Psoas muscle (tissue), 8 donors: ENCODE data around the gene PLA2G6. TPM values are rescaled to one million over a fixed set of nuclear protein-coding genes. Genes with fewer than 3 reads are reported as not detected.

Source experiments
- ATAC-seq, 4 donors: fragments of 200-7000 bp; cut with Tn5 transposase; one replicate each; pipeline ENCODE4 v1.9.1; 2020; ENCODE audit warnings: moderate library complexity in 3 of 4, mild to moderate bottlenecking in 2 of 4
- DNase-seq, 2 donors: peaks; one replicate each; pipeline ENCODE4 v3.0.0-alpha.2; 2020
- H3K27ac ChIP-seq: fragments of 200-600 bp; one replicate; pipeline ENCODE4 v1.8.0; 2022
- H3K27me3 ChIP-seq, 3 donors: fragments of 200-600 bp in 1 of 3; one replicate each; pipeline versions ENCODE4 v1.6.1 to v1.8.0; 2013 to 2022; ENCODE audit warnings: low read length in 2 of 3, mild to moderate bottlenecking in 2 of 3, moderate library complexity in 1 of 3; ENCODE audit not compliant: insufficient read depth in 3 of 3
- H3K36me3 ChIP-seq, 2 donors: fragments of 200-600 bp in 1 of 2; one replicate each; pipeline versions ENCODE4 v1.6.1 to v1.8.0; 2013 to 2022; ENCODE audit warnings: low read depth in 1 of 2, mild to moderate bottlenecking in 1 of 2, moderate library complexity in 1 of 2; ENCODE audit not compliant: insufficient read depth in 1 of 2
- H3K4me1 ChIP-seq: fragments of 200-600 bp; one replicate; pipeline ENCODE4 v1.8.0; 2022
- H3K4me3 ChIP-seq: fragments of 200-600 bp; one replicate; pipeline ENCODE4 v1.8.0; 2022; ENCODE audit warnings: mild to moderate bottlenecking
- H3K9me3 ChIP-seq: fragments of 200-600 bp; one replicate; pipeline ENCODE4 v1.8.0; 2022
- WGBS, 3 donors: extraction: QIAGEN DNeasy Blood & Tissue Kit; methylation state at CpG; one replicate each; pipeline versions ENCODE4 v1.1.6 to v1.1.7; 2013; 5-methylcytosine and 5-hydroxymethylcytosine counted together
- intact Hi-C, 2 donors: fragments of 100-400 bp; cut with DNase I; formaldehyde crosslinking; loops; one replicate each; pipeline versions ENCODE4 v1.11.0 to v1.14.2; 2022
- polyA plus RNA-seq, 3 donors: library from polyadenylated mRNA; stranded (reverse); fragments of 200-250 nt; gene quantifications; one replicate each; pipeline ENCODE4 v1.2.3, GENCODE V29; 2013
- total RNA-seq, 4 donors: library from RNA; stranded (reverse); fragmentation: NEBNext Ultra II Directional in 2 of 4; extraction: Animal tissue kit (Norgen Biotek cat#: 25700) in 2 of 4; gene quantifications; one replicate each; pipeline versions ENCODE4 v1.2.1 to v1.2.4, GENCODE V29; 2021 to 2023
- TF ChIP-seq, protein P1 (sequence below): fragments of 200-600 bp; IDR thresholded peaks from one replicate; pipeline ENCODE4 v1.8.0; 2022; ENCODE audit warnings: antibody characterized with exemption
- donor health status: healthy with polysubstance abuse.
- donor health status: DM: no; HTN: no; CAD: no; lungs with moderate emphysema.
- donor health status: Bipolar disorder and iron deficiency.
- donor health status: healthy.
- donor health status: DM: yes; HTN: yes; CAD: no.
- donor health status: DM: no; HTN: no; CAD: no.
- donor health status: DM: no; HTN: no; CAD: no.
- donor health status: DM: yes; HTN: yes; CAD: no.

The PLA2G6 gene
- total and polyA plus RNA-seq, 7 donors = 4.5 to 17.4 (median 8.5) TPM

DNA sequence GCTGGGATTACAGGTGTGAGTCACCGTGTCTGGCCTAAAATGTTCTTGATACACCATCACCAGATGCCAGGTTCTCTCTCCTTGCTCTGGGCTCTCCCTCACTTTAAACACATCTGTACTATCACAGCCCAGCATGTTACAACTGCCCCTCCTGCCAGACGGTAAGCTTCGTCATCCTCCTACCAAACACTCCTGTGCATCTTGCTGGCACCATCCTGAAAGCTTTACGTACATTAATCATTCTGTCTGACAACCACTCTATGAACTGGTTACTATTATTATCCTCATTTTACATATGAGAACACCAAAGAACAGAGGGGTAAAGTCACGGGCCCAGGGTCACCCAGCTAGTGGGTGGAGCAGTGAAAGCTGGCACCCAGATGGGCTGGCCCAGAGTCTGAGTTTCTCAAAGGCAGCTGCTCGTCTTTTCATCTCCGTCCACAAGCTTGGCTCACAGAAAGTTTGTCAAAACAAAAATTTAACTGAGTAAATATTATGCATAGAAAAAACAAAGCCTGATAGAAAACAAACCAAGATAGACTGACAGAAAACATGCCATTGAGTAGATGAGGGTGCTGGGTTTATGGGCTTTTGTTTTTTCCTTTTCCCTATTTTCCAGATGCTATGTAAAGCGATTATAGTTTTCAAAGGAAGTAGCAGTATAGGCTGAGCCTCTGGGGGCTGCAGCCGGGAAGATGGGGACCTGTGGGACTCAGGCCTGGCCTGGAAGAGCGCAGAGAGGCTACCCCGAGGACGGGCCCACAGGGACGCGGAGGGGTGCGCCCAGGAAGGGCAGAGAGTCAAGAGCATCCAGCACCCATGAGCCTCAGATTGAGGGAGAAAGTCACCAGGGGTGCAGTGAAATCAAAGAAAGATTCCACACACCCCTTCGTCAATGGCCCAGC is 9.5 kb downstream of the PLA2G6 start:
- TF ChIP-seq, protein P1, sequence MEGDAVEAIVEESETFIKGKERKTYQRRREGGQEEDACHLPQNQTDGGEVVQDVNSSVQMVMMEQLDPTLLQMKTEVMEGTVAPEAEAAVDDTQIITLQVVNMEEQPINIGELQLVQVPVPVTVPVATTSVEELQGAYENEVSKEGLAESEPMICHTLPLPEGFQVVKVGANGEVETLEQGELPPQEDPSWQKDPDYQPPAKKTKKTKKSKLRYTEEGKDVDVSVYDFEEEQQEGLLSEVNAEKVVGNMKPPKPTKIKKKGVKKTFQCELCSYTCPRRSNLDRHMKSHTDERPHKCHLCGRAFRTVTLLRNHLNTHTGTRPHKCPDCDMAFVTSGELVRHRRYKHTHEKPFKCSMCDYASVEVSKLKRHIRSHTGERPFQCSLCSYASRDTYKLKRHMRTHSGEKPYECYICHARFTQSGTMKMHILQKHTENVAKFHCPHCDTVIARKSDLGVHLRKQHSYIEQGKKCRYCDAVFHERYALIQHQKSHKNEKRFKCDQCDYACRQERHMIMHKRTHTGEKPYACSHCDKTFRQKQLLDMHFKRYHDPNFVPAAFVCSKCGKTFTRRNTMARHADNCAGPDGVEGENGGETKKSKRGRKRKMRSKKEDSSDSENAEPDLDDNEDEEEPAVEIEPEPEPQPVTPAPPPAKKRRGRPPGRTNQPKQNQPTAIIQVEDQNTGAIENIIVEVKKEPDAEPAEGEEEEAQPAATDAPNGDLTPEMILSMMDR = no peak
- no peaks in the 10 kb centered on the region for H3K27me3 ChIP-seq
- peak overlapping the region; percentile 61 for H3K27ac ChIP-seq
- H3K9me3 ChIP-seq = no peaks in the 10 kb centered on the region
- no peaks in the 10 kb centered on the region for H3K36me3 ChIP-seq
- H3K4me3 ChIP-seq = no peak overlapping the region
- WGBS, 3 donors = 52 to 58% (median 56%) methylated on average over 16 of the region's 16 CpGs
- ATAC-seq = peak; percentile 12 to 47 (median 27)
- peaks cover 62% of the 10 kb centered on the region for H3K4me1 ChIP-seq
- intact Hi-C loops = loop anchor here in 1 of 2 donors (5.0 kb wide), 1 partner anchor 100 kb away; no protein-coding TSS in a partner anchor
- DNase-seq = no peak

- WGBS, 3 donors = 85 to 89% (median 89%) methylated on average over 5 of the region's 5 CpGs
These were observed 11.2 kb downstream of the PLA2G6 start for GRCh38 chr22:38170469-38170868.

DNA sequence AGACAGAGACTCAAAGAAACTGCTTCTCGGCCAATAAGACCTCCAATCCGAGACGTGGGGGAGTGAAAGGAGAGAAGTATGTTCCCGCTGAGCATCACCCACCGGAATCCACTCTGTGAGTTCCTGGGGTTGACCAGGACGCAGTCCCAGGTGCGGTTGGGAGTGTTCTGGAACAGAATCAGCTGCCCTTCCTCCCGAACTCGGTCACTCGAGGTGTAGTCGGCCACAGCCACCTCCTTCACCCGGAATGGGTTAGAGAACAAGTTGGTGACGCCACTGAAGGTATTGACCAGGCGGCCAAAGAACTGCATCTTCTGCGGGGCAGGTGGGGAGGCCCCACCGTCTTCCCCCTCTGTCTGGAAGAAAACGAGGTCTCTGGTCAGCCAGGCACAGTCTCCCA is 12.5 kb downstream of the PLA2G6 start:
- Histone ChIP-seq H3K36me3 (no peaks in the 10 kb centered on the region), H3K9me3 (no peaks in the 10 kb centered on the region), H3K4me1 (peaks cover 40% of the 10 kb centered on the region), H3K27ac (no peak overlapping the region), H3K4me3 (no peak overlapping the region), H3K27me3 (no peaks in the 10 kb centered on the region)
- DNase-seq (no peak), ATAC-seq (no peak)
- TF ChIP-seq, protein P1 = no peak
- intact Hi-C loops = loop anchor here in 1 of 2 donors (5.0 kb wide), 1 partner anchor 57 kb away; the partner anchor contains the start of gene BAIAP2L2
- WGBS, 3 donors = 89 to 95% (median 94%) methylated on average over 17 of the region's 17 CpGs

More at GRCh38 chr22:38170469-38170868, 11.2 kb downstream of the PLA2G6 start:
- H3K27me3 ChIP-seq = no peaks in the 10 kb centered on the region
- H3K4me3 ChIP-seq = no peak overlapping the region
- DNase-seq (no peak), ATAC-seq (no peak)
- H3K4me1 ChIP-seq = peaks cover 45% of the 10 kb centered on the region
- H3K9me3 ChIP-seq = no peaks in the 10 kb centered on the region
- peak overlapping the region; percentile 21 for H3K27ac ChIP-seq
- intact Hi-C loops = loop anchor here in 1 of 2 donors (5.0 kb wide), 1 partner anchor 98 kb away; no protein-coding TSS in a partner anchor
- TF ChIP-seq, protein P1 = no peak
- H3K36me3 ChIP-seq = no peaks in the 10 kb centered on the region

GRCh38 chr22:38167988-38168407 is 13.6 kb downstream of the PLA2G6 start:
- peak; percentile 54 to 75 (median 70) for ATAC-seq
- WGBS, 3 donors = 26 to 33% (median 28%) methylated on average over 7 of the region's 7 CpGs
- DNase-seq = peak; percentile 55 to 84
- peak overlapping the region; percentile 68 for H3K27ac ChIP-seq
- no peaks in the 10 kb centered on the region for H3K27me3 ChIP-seq
- TF ChIP-seq, protein P1 = no peak
- no peak overlapping the region for H3K4me3 ChIP-seq
- intact Hi-C loops = loop anchor here in 1 of 2 donors (5.0 kb wide), 1 partner anchor 56 kb away; the partner anchor contains the start of gene BAIAP2L2
- H3K4me1 ChIP-seq = peaks cover 33% of the 10 kb centered on the region
- H3K36me3 ChIP-seq = no peaks in the 10 kb centered on the region
- no peaks in the 10 kb centered on the region for H3K9me3 ChIP-seq
